Gastroesophageal sphincter (tissue), 3 donors: ENCODE data around the gene CHIT1.

Experiments used
- CTCF ChIP-seq, 4 experiments: fragments of 200-600 bp in 2 of 4; fragments of 450-650 bp in 2 of 4; sonication (generic) in 1 of 4; IDR thresholded peaks; one replicate each; pipeline ENCODE4 v1.5.1; 2017 to 2019; ENCODE audit warnings: antibody characterized with exemption in 4 of 4, mild to moderate bottlenecking in 2 of 4, moderate library complexity in 2 of 4
- EP300 ChIP-seq: sonication (generic); formaldehyde crosslinking; IDR thresholded peaks from one replicate; pipeline ENCODE4 v1.6.1; 2017; ENCODE audit warnings: antibody characterized with exemption, mild to moderate bottlenecking
- POLR2A ChIP-seq, 2 donors: fragments of 450-650 bp; IDR thresholded peaks; one replicate each; pipeline ENCODE4 v1.6.1; 2017; ENCODE audit warnings: antibody characterized with exemption in 2 of 2, mild to moderate bottlenecking in 2 of 2, moderate library complexity in 1 of 2
- POLR2AphosphoS5 ChIP-seq: sonication (generic); formaldehyde crosslinking; IDR thresholded peaks from one replicate; pipeline ENCODE4 v1.6.1; 2017; ENCODE audit warnings: antibody characterized with exemption

GRCh38 chr1:203200916-203201315 lies 28.6 kb downstream of the CHIT1 start:
- no peak for TF ChIP-seq CTCF (IDR thresholded peaks at IDR 0.05)
- TF ChIP-seq EP300 = no peak
- no peak for TF ChIP-seq POLR2AphosphoS5
- no peak for TF ChIP-seq POLR2A (IDR thresholded peaks at IDR 0.05)
